NCI-H460 (cell line): Measurements from ENCODE around the gene CDK14. TPM values are rescaled to one million over a fixed set of nuclear protein-coding genes. Genes with fewer than 3 reads are reported as not detected.
A peak's percentile ranks its signal among the peaks of the same experiment; 100 is the strongest.

ENCODE experiments used
- DNase-seq: peaks from one replicate; pipeline ENCODE4 v3.0.0-alpha.2; 2016; ENCODE audit warnings: low read depth; ENCODE audit errors: extremely low read depth
- total RNA-seq: library from RNA; depleted of rRNA; stranded (reverse); fragments of >200 nt; shearing (Covaris generic); gene quantifications from 2 replicates; pipeline ENCODE4 v1.2.3, GENCODE V29; 2014

Gene CDK14
- total RNA-seq, 1 experiment from 2014 or later: 0.94 TPM

GRCh38 chr7:90677486-90678404 is 81.6 kb downstream of the CDK14 start:
- DNase-seq: no peak

DNA sequence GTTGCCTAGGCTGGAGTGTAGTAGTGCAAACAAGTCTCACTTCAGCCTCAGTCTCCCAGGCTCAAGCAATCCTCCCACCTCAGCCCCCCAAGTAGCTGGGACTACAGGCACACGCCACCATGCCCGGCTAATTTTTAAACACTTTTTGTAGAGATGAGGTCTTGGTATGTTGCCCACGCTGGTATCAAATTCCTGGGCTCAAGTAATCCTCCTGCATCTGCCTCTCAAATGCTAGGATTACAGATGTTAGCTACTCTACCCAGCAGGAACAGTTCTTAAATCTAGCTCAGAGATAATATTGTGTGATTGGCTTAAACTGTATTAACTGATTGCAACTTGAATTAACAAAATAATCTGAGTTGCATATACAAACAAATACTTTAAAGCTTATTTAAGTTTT is 82.9 kb downstream of the CDK14 start:
- DNase-seq: no peak

- DNase-seq: no peak
Measured at GRCh38 chr7:90680484-90680883, 84.4 kb downstream of the CDK14 start.

GRCh38 chr7:90681336-90682022 is 85.4 kb downstream of the CDK14 start:
- DNase-seq: no peak

- DNase-seq: no peak
Measured at GRCh38 chr7:90686146-90686545, 90.0 kb downstream of the CDK14 start.

- DNase-seq: no peak
Measured at GRCh38 chr7:90688810-90689209, 92.7 kb downstream of the CDK14 start.

DNA sequence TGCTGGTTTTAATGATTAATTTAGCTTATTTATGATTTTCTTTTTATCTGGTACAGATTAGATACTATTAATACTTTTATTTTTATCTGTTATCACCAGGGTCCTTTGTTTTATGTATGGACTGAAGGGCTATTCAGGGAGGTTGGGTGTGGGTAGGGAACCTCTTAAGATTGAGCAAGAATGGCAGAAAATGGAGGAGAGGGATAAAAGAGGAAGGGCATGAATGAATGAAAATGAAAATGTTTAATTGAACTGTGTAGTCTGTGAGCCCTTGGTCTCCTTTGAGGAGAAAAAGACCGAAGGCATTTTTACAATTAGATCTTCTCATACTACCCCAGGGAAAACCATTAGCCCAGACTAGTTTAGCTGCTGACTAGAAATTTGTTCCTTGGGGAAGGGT is 93.1 kb downstream of the CDK14 start:
- no peak for DNase-seq

DNA sequence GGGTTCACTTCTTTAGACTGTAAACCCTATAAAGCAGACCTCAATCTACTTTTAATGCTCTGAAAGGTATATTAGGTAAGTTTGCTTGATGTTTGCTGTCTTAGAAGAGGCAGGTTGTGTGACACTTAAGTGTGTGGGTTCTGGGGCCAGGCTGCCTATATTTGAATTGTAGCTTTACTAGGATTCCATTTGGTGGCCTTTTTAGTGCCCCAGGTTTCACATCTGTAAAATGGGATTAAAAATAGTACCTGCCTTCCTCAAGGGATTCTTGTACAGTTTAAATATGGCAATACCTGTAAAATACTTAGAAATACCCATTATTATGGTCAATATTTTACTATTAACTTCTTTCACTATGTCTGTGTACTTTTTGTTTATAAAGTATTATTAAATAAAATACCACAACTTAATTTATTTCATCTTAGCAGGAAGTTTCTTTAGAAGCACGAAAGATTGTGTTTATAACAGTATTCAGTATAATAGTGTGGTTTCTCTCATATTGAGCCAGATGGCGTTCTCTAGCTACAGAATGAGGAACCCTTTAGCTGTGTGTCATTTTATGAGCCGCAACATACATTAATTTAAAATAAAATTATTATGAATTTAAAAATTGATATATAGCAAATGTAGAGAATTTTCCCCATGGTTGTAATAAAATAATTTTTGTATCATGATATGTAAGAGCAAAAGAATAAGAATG is 94.2 kb downstream of the CDK14 start:
- no peak for DNase-seq

DNA sequence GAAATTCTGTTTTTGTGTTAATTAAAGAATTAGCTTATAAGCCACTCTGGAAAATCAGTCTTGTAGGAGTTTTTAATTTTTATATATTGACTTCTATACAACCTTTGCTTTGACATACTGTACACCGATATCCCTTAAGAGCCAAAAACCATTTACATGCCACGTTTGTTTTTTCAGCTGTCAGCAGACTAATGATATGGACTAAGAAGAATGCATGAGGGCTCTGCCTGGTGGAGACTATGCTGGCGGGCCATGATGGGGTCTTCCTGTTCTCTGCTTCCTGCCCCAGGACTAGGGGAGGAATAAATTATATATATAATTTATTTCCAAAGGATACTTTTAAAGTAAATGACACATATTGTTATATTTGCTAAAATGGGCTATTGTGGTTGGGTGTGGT is 96.3 kb downstream of the CDK14 start:
- DNase-seq: no peak

DNA sequence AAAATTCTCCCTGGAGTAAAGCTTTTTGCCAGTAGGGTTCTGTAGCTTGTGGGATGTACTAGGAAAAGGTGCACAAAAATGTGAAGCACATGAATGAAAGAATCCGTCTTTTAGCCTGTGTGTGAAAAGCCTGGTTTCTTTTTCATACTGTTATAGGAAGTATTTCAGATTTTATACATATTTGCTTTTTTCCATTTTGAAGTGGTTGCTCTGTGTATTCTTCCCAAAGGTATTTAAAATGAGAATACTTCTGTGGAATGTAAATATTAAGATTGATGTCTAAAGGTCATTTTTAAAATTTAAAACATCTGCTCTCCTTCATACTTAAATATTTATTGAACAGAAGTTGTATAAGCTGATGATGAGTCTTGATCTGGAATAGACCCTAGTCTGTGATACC is 96.8 kb downstream of the CDK14 start:
- DNase-seq: no peak

DNA sequence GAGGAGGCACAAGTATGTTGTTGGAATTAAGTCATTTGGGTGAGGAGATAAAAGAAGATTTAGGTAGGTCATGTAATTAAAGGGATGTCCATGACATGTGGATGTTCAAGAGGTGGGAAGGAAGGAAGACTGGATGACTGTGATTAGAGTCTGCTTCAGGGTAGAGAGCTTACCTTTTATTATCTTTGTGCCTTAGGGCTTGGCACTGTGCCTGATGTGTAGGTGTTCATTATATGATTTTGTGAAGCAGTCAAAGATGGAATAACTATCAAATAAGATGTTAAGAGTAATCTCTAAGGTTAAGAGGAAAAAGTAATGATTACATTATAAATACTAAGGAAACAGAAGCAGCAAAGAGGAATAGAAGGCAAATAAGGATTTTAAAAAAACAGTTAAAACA is 97.8 kb downstream of the CDK14 start:
- DNase-seq: no peak

DNA sequence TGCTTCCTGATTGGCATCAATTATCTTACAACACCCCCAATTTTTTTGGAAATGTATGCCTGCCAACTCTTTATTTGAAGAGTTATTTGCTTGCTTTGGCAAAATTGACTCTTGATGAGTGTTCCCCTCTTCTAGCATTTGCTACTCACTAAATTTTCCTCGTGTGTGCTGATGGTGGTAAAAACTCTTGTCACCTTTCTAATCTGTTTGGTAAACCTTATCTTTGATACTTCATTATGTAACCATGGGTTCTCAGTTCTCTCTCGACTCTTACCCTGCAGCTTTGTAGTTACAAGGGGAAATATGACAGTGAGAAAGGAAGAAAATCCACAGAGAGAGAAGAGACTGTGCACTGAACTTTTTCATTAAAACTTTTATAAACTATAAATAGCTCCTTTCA is 102.5 kb downstream of the CDK14 start:
- no peak for DNase-seq

- DNase-seq: no peak
Measured at GRCh38 chr7:90701021-90701420, 104.9 kb downstream of the CDK14 start.

- DNase-seq: no peak
Measured at GRCh38 chr7:90701771-90702170, 105.7 kb downstream of the CDK14 start.

GRCh38 chr7:90705391-90706071 is 109.4 kb downstream of the CDK14 start:
- DNase-seq: no peak

DNA sequence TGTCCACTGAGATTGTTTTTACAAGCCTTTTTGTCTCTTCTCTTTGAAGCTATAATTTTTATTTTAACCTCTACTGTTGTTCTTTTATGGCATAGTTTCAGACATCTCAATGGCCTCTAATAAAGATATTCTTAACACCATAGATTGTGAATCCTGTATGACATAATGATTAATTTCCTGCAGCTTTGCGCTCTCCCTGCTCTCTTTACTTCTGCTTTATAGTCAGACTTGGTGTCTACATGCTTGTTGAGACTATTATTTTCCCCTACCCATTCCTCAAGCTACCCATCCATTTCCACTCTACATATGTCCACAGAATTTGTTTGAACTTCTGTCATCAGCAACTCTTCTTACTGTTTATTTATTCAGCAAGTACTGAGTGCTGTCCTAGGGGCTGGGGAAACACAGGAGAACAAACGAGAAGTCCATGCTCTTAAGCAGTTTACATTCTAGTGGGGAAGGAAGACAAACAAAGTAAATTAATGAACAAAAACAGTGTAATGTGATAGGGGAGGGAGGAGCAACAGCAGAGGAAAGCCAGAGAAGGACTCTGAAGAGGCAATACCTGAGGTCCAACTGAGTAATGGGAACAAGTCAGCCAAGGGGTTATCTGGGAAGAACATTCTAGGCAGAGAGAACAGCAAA is 110.1 kb downstream of the CDK14 start:
- no peak for DNase-seq

DNA sequence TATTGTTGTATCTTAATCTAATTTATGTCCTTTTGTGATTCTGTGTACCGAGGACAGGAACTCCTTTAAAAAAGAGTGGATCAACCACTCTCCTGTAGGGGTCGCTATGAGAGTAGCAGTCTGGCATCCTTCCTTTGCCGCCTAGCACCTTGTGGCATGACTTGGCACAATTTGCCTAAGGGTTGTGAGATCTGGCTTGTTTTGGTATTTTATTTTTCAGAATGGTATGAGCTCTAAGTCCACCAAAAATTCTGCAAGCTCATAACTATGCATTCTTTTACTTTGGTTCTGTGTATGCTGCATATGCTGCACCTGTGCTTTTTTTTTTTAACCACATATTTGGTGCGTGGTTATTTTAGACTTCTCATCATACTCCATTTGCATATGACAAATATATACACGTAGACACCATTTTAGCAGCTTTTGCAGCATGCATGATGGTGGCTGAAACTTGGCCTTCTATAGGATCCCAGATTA is 112.8 kb downstream of the CDK14 start:
- DNase-seq: peak; percentile 22

DNA sequence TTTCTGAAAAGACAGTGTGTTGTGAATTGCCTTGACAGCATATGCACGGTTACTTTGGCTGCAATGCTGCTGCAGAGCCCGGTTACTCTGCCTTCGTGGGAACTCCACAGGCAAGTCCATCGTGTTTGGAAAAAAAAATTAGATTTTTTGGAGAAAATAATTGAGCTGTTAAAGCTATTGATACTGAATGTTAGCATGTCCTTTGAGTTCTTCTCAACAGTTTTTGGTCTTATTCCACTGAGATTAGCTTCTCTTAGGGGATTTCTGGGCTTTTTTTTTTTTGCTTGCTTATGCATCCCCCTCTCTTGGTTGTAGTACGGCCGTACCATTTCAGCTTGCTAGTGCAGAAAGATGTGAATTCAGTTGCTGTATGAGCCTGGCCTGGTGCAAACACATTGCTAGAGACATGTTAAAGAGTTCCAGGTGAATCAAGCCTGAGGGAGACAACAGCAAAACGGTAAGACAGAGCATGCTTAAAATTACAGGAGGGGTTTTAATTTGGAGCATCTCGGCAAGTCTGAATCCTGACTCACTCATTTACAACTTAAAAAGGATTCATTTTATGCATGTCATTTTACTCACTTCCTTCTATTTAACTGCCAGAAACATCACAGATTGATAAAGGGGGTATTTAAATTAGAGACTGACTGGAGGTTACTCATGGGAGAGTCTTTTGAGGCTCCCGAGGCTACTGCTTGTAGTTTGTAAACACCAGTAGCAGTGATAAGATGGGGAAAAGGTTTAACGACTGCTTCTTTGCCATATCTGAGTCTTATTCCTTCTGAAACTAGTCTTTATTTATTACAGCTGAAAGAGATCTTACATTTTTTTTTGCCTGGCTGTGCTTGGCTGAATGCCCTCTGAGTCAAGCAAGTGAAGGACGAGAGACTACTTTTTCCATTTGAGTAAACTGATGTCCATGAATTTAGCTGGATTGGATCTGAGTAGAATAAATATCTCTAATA is 113.7 kb downstream of the CDK14 start:
- no peak for DNase-seq

- DNase-seq: no peak
Measured at GRCh38 chr7:90710466-90710850, 114.3 kb downstream of the CDK14 start.
